Transverse colon (tissue), 4 donors: ENCODE data around the gene FCF1. TPM values are rescaled to one million over a fixed set of nuclear protein-coding genes. Genes with fewer than 3 reads are reported as not detected.

ENCODE experiments used
- DNase-seq: peaks from one replicate; pipeline ENCODE4 v3.0.0-alpha.2; 2019
- H3K27ac ChIP-seq, 4 donors: fragments of 200-600 bp; sonication (generic); 2 replicates each; pipeline ENCODE4 v1.5.1; 2016 to 2018; ENCODE audit warnings: inconsistent platforms in 4 of 4
- H3K27me3 ChIP-seq: fragments of 200-600 bp; sonication (generic); 2 replicates; pipeline ENCODE4 v1.5.1; 2017; ENCODE audit warnings: inconsistent platforms
- H3K36me3 ChIP-seq, 4 donors: fragments of 200-600 bp; sonication (generic); 2 replicates each; pipeline ENCODE4 v1.5.1; 2017 to 2019; ENCODE audit warnings: inconsistent platforms in 4 of 4
- H3K4me1 ChIP-seq, 4 donors: fragments of 200-600 bp; sonication (generic); 2 replicates each; pipeline ENCODE4 v1.5.1; 2017 to 2020; ENCODE audit warnings: inconsistent platforms in 4 of 4
- H3K4me3 ChIP-seq, 4 donors: fragments of 200-600 bp; sonication (generic); 1 replicate in 1 of 4; 2 replicates in 3 of 4; pipeline versions ENCODE4 v1.5.1 to v1.6.1; 2017 to 2019; ENCODE audit warnings: inconsistent platforms in 4 of 4
- H3K9me3 ChIP-seq, 2 donors: fragments of 200-600 bp; sonication (generic); 2 replicates each; pipeline ENCODE4 v1.5.1; 2017 to 2019; ENCODE audit warnings: inconsistent platforms in 2 of 2
- EP300 ChIP-seq: sonication (generic); formaldehyde crosslinking; IDR thresholded peaks from one replicate; pipeline ENCODE4 v1.6.1; 2017; ENCODE audit warnings: antibody characterized with exemption, low read depth
- POLR2A ChIP-seq: fragments of 450-650 bp; IDR thresholded peaks from one replicate; pipeline ENCODE4 v1.6.1; 2016; ENCODE audit warnings: antibody characterized with exemption, mild to moderate bottlenecking, moderate library complexity
- POLR2AphosphoS5 ChIP-seq, 3 donors: sonication (generic); formaldehyde crosslinking; IDR thresholded peaks; one replicate each; pipeline ENCODE4 v1.6.1; 2016; ENCODE audit warnings: antibody characterized with exemption in 3 of 3
- WGBS, 2 donors: methylation state at CpG; one replicate each; pipeline ENCODE4 v1.1.5; 2018; ENCODE audit warnings: low coverage in 1 of 2; 5-methylcytosine and 5-hydroxymethylcytosine counted together
- in situ Hi-C, 4 donors: fragments of 200-750 bp; cut with MboI; loops; one replicate each; pipeline versions ENCODE4 v1.15.0 to v1.15.1; 2017; ENCODE audit warnings: low sequenced_read_pairs in 3 of 4, low pct_ligation_motif_present in 1 of 4, low pct_unique_long_range_greater_than_20kb in 1 of 4
- intact Hi-C: fragments of 100-400 bp; cut with DNase I; formaldehyde crosslinking; loops from one replicate; pipeline ENCODE4 v1.15.1; 2023; ENCODE audit warnings: low total_unique reads
- total RNA-seq, 4 donors: library from RNA; depleted of rRNA; stranded (reverse); fragments of >200 nt; gene quantifications; one replicate each; pipeline ENCODE4 v1.1.0, GENCODE V29; 2016
- TF ChIP-seq, protein P1 (sequence below), 5 experiments: fragments of 200-600 bp in 3 of 5; fragments of 450-650 bp in 2 of 5; sonication (generic) in 3 of 5; IDR thresholded peaks; 1 replicate in 2 of 5; 2 replicates in 3 of 5; pipeline ENCODE4 v1.5.1; 2016 to 2017; ENCODE audit warnings: antibody characterized with exemption in 5 of 5, inconsistent platforms in 3 of 5, mild to moderate bottlenecking in 2 of 5, moderate library complexity in 1 of 5

FCF1 gene
- total RNA-seq, 4 donors from 2014 or later = 0.37 to 25.5 (median 15.6) TPM

DNA sequence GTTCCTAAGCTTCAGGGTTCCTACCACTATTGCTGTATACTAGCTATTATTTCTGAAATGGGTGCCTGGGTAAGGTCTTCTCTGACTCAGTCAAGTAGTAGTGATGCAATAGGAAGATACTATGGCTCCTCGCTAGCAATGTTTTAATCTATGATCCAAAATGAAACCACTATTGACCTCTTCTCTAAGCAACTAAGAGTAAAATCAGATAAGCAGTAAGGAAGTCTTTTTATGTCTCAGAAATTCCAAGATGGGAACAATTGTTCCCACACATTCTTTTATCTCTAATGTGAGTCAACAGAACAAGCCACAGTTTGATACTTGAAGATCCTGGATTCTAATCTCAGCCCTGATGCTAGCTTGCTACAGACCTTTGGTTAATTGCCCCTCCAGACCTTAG is 45.2 kb upstream of the FCF1 start:
- no peak overlapping the region for H3K27ac ChIP-seq
- no peak overlapping the region for H3K4me3 ChIP-seq
- intact Hi-C loops (no loop called here), in situ Hi-C loops (no loop called here)
- H3K4me1 ChIP-seq = no peaks in the 10 kb centered on the region
- peaks cover 0 to 77% (median 30%) of the 10 kb centered on the region in 4 donors for H3K36me3 ChIP-seq
- H3K9me3 ChIP-seq = no peaks in the 10 kb centered on the region
- WGBS, 2 donors = 83 to 88% methylated on average over 1 of the region's 1 CpG
- no peaks in the 10 kb centered on the region for H3K27me3 ChIP-seq
- TF ChIP-seq, protein P1, sequence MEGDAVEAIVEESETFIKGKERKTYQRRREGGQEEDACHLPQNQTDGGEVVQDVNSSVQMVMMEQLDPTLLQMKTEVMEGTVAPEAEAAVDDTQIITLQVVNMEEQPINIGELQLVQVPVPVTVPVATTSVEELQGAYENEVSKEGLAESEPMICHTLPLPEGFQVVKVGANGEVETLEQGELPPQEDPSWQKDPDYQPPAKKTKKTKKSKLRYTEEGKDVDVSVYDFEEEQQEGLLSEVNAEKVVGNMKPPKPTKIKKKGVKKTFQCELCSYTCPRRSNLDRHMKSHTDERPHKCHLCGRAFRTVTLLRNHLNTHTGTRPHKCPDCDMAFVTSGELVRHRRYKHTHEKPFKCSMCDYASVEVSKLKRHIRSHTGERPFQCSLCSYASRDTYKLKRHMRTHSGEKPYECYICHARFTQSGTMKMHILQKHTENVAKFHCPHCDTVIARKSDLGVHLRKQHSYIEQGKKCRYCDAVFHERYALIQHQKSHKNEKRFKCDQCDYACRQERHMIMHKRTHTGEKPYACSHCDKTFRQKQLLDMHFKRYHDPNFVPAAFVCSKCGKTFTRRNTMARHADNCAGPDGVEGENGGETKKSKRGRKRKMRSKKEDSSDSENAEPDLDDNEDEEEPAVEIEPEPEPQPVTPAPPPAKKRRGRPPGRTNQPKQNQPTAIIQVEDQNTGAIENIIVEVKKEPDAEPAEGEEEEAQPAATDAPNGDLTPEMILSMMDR (IDR thresholded peaks at IDR 0.05) = no peak
- no peak for TF ChIP-seq POLR2A
- no peak for TF ChIP-seq EP300
- no peak for TF ChIP-seq POLR2AphosphoS5 (IDR thresholded peaks at IDR 0.05)
- DNase-seq = no peak

DNA sequence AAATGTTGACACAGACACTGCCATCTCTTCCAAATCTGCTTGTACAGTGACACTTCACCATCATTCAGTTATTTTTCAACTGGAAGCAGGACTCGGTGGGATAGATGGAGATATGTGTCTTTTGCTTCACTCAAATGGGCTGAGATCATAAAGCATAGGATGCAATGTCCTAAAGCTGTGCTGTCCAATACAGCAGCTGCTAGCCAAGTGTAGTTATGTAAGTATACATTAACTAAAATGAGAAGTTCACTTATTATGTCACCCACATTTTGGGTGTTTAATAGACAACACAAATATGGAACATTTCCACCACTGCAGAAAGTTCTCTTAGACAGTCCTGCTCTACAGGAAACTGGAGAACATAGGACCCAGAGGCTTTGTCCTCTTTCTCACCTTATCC is 43.7 kb upstream of the FCF1 start:
- Histone ChIP-seq H3K27ac (no peak overlapping the region), H3K4me1 (no peaks in the 10 kb centered on the region), H3K36me3 (peaks cover 0 to 83% (median 33%) of the 10 kb centered on the region in 4 donors), H3K4me3 (no peak overlapping the region), H3K9me3 (no peaks in the 10 kb centered on the region), H3K27me3 (no peaks in the 10 kb centered on the region)
- DNase-seq = no peak
- TF ChIP-seq, protein P1 (IDR thresholded peaks at IDR 0.05) = no peak
- TF ChIP-seq EP300 = no peak
- TF ChIP-seq POLR2AphosphoS5 (IDR thresholded peaks at IDR 0.05) = no peak
- TF ChIP-seq POLR2A = no peak
- intact Hi-C loops = no loop called here
- in situ Hi-C loops = no loop called here
- 94% methylated on average over 1 of the region's 1 CpG; no CpG with 5 or more reads in 1 of the 2 donors for WGBS, 2 donors

DNA sequence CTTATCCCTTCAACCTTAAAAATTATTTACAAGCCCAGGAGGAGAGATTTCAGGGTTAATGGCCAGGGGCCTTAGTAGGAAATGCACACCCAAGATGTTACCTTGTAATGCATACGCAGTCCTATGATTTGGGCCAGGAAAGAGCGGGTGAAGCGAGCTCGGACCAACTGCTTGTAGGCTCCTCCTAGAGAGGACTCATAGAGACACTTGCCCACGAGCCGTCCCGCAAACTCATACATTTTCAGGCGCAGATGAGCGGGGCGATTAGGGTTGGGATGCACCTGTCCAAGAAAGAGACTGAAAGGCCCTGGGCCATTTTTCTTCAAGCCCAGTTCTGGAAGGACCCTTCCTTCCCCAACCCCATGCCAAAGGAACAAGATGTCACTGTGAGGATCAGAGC is 43.1 kb upstream of the FCF1 start:
- H3K36me3 ChIP-seq = peaks cover 0 to 83% (median 36%) of the 10 kb centered on the region in 4 donors
- in situ Hi-C loops (no loop called here), intact Hi-C loops (no loop called here)
- no peak overlapping the region for H3K4me3 ChIP-seq
- WGBS, 2 donors = 99 to 100% methylated on average over 2 to 10 of the region's 10 CpGs
- no peaks in the 10 kb centered on the region for H3K27me3 ChIP-seq
- DNase-seq = no peak
- H3K4me1 ChIP-seq = no peaks in the 10 kb centered on the region
- no peaks in the 10 kb centered on the region for H3K9me3 ChIP-seq
- TF ChIP-seq POLR2AphosphoS5 (IDR thresholded peaks at IDR 0.05) = no peak
- no peak for TF ChIP-seq POLR2A
- TF ChIP-seq, protein P1 (IDR thresholded peaks at IDR 0.05) = no peak
- TF ChIP-seq EP300 = no peak
- no peak overlapping the region for H3K27ac ChIP-seq

DNA sequence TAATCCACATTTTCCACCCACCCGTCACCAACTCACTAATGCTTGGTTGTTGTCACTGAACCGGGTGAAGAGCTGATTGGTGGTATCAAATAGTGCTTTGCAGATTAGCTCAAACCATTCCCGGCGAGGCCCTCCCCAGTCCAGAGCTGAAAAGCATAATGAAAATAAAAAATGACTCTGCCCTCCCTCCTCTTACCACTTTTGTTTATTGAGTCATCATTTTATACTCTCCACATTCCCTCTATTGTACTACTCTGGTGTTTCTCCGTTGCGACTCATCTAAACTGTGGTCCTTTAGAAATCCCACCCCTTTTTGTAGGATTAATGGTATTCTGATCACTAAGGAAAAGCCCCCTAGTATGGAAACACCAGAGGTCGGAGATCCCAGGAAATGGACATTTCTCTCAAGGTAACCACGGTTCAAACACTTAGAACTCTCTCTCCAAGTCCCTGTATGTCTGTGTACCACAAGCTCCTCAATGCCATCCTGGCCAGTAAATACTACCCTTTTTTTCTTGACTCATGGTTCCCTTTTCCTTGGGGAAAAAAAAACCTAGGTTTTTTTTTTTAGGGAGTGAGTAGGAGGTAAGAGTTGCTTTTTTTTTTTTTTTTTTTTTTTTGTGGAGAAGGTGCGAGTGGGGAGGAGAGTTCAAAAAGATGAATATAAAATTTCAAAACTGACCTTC is 42.1 kb upstream of the FCF1 start:
- in situ Hi-C loops (no loop called here), intact Hi-C loops (no loop called here)
- Histone ChIP-seq H3K27me3 (no peaks in the 10 kb centered on the region), H3K36me3 (peaks cover 0 to 86% (median 39%) of the 10 kb centered on the region in 4 donors), H3K4me3 (no peak overlapping the region), H3K9me3 (no peaks in the 10 kb centered on the region), H3K4me1 (no peaks in the 10 kb centered on the region), H3K27ac (no peak overlapping the region)
- TF ChIP-seq, protein P1 (IDR thresholded peaks at IDR 0.05) = no peak
- TF ChIP-seq POLR2A (no peak), EP300 (no peak), POLR2AphosphoS5 (IDR thresholded peaks at IDR 0.05) (no peak)
- 90 to 96% methylated on average over 7 to 9 of the region's 9 CpGs for WGBS, 2 donors
- DNase-seq = no peak
